Left ventricle myocardium inferior (tissue), 1 donor: Measurements from ENCODE around the gene DMRTB1. TPM values are rescaled to one million over a fixed set of nuclear protein-coding genes. Genes with fewer than 3 reads are reported as not detected.

Source experiments
- DNase-seq: peaks from one replicate; pipeline ENCODE4 v3.0.0-alpha.2; 2020
- H3K27ac ChIP-seq: fragments of 200-600 bp; replicated peaks from 2 replicates; pipeline ENCODE4 v1.8.0; 2021
- H3K27me3 ChIP-seq: fragments of 200-600 bp; 2 replicates; pipeline ENCODE4 v1.8.0; 2021; ENCODE audit warnings: low read depth
- H3K36me3 ChIP-seq: fragments of 200-600 bp; 2 replicates; pipeline ENCODE4 v1.8.0; 2021
- H3K4me1 ChIP-seq: fragments of 200-600 bp; 2 replicates; pipeline ENCODE4 v1.8.0; 2021
- H3K4me3 ChIP-seq: fragments of 200-600 bp; 2 replicates; pipeline ENCODE4 v1.8.0; 2021; ENCODE audit warnings: mild to moderate bottlenecking, moderate library complexity
- H3K9me3 ChIP-seq: fragments of 200-600 bp; replicated peaks from 2 replicates; pipeline ENCODE4 v1.8.0; 2021
- intact Hi-C: fragments of 100-400 bp; cut with micrococcal nuclease; formaldehyde crosslinking; loops from one replicate; pipeline ENCODE4 v1.11.0; 2022
- total RNA-seq: library from RNA; stranded (reverse); fragmentation: NEBNext Ultra II Directional; extraction: Animal tissue kit (Norgen Biotek cat#: 25700); gene quantifications from one replicate; pipeline ENCODE4 v1.2.1, GENCODE V29; 2021
- TF ChIP-seq, protein P1 (sequence below): fragments of 200-600 bp; IDR thresholded peaks from 2 replicates; pipeline ENCODE4 v1.8.0; 2021; ENCODE audit warnings: antibody characterized with exemption, mild to moderate bottlenecking, borderline replicate concordance
- donor health status: DM: no; HTN: yes; CAD: no; lungs with severe emphysema.

The DMRTB1 gene
- total RNA-seq, 1 donor from 2014 or later = not detected

DNA sequence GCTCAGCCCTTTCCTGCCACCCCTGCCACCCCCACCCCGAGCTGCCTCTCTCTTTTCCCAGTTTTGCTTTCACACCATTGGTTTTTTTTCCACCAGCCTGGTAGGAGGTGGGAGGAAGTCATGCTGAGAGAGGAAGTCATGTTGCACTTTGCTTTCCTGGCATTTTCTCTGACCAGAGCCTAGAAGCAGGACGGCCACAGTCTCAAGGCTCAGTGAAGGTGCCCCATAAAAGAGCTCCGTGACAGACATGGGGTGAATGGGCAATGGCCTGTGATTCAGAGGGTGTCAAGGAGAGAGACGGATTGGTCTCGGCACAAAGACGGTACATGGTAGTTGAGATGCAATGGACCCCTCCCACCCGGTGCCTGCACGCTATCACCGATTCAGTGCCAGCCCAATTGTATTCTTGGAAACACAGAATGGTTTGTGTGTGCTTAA lies 42.1 kb upstream of the DMRTB1 start:
- DNase-seq = no peak
- no peaks in the 10 kb centered on the region for H3K36me3 ChIP-seq
- H3K27me3 ChIP-seq = peaks cover 52% of the 10 kb centered on the region
- TF ChIP-seq, protein P1, sequence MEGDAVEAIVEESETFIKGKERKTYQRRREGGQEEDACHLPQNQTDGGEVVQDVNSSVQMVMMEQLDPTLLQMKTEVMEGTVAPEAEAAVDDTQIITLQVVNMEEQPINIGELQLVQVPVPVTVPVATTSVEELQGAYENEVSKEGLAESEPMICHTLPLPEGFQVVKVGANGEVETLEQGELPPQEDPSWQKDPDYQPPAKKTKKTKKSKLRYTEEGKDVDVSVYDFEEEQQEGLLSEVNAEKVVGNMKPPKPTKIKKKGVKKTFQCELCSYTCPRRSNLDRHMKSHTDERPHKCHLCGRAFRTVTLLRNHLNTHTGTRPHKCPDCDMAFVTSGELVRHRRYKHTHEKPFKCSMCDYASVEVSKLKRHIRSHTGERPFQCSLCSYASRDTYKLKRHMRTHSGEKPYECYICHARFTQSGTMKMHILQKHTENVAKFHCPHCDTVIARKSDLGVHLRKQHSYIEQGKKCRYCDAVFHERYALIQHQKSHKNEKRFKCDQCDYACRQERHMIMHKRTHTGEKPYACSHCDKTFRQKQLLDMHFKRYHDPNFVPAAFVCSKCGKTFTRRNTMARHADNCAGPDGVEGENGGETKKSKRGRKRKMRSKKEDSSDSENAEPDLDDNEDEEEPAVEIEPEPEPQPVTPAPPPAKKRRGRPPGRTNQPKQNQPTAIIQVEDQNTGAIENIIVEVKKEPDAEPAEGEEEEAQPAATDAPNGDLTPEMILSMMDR = no peak
- no peak overlapping the region for H3K27ac ChIP-seq
- intact Hi-C loops = no loop called here
- peaks cover 9% of the 10 kb centered on the region for H3K9me3 ChIP-seq
- H3K4me1 ChIP-seq = no peaks in the 10 kb centered on the region
- no peak overlapping the region for H3K4me3 ChIP-seq

DNA sequence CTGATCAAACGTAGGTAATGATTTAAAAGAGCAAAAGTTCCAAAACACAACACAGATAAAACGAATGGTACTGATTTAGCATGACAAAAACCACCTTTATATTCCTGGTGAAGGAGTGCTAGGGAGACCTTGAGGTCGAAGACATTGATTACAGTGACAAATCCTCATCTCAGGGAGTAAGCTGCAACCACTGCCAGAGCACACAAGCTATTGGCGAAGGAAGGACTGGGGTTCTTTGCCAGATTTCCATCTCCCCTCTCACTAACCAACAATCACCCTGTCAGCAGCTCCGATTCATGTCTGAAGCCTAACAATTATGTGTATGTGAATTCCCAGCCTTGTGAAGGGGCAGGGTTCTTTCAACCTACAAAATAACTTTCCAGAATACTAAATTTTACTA lies 40.2 kb upstream of the DMRTB1 start:
- Histone ChIP-seq H3K27me3 (peaks cover 53% of the 10 kb centered on the region), H3K27ac (no peak overlapping the region), H3K4me3 (no peak overlapping the region), H3K9me3 (peaks cover 9% of the 10 kb centered on the region), H3K36me3 (no peaks in the 10 kb centered on the region), H3K4me1 (no peaks in the 10 kb centered on the region)
- intact Hi-C loops = no loop called here
- TF ChIP-seq, protein P1 = no peak
- no peak for DNase-seq

DNA sequence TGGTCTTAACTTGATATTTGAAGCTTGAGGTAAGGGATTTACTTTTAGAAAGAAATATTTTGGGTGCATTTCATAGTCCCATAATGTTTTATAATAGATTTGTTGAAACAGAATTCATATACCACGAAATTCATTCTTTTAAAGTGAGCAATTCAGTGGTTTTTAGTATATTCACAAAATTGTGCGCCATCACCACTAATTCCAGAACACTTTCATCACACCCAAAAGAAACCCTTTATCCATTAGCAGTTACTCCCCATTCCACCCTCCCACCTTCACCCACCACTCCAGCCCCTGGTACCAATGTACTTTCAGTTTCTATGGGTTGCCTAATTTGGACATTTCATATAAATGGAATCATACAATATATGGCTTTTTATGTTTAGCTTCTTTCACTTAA lies 38.9 kb upstream of the DMRTB1 start:
- no peak for DNase-seq
- TF ChIP-seq, protein P1 = no peak
- H3K36me3 ChIP-seq = no peaks in the 10 kb centered on the region
- H3K9me3 ChIP-seq = peaks cover 9% of the 10 kb centered on the region
- H3K27ac ChIP-seq = no peak overlapping the region
- H3K4me1 ChIP-seq = no peaks in the 10 kb centered on the region
- intact Hi-C loops = no loop called here
- H3K4me3 ChIP-seq = no peak overlapping the region
- peaks cover 64% of the 10 kb centered on the region for H3K27me3 ChIP-seq

DNA sequence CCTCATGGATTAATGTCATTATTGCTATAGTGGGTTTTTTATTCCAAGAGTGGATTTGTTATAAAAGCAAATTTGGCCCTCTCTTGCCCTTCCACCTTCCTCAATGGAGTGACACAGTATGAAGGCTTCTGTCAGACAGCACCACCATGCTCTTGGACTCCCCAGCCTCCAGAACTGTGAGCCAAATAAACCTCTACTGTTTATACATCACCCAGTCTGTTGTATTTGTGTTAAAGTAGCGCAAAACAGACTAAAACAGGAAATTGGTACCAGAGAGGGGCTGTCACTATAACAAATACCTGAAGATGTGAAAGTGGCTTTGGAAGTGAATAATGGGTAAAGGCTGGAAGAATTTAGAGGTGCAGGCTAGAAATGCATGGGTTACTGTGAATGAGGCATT lies 38.0 kb upstream of the DMRTB1 start:
- Histone ChIP-seq H3K36me3 (no peaks in the 10 kb centered on the region), H3K4me1 (no peaks in the 10 kb centered on the region), H3K27ac (no peak overlapping the region), H3K4me3 (no peak overlapping the region), H3K9me3 (peaks cover 9% of the 10 kb centered on the region), H3K27me3 (peaks cover 64% of the 10 kb centered on the region)
- TF ChIP-seq, protein P1 = no peak
- intact Hi-C loops = no loop called here
- no peak for DNase-seq

DNA sequence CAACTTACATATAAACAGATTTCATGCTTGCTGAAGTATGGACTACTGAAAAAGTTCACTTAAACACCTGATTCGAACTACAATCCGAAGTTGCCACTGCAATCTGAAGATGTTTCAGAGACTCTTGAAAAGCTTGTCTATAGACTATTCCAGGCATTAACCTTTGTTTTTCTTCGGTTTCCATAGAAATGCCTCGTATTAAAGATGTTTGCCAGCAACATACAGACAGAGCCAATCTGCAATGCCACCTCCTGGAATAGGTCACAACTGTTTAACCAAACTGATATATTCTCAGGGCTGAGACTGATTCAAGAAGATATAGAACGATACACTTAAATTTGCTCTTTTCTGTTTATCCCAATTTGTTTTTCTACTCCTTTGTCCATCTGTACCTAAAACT lies 28.9 kb upstream of the DMRTB1 start:
- Histone ChIP-seq H3K27me3 (peaks cover 53% of the 10 kb centered on the region), H3K27ac (no peak overlapping the region), H3K36me3 (no peaks in the 10 kb centered on the region), H3K4me3 (no peak overlapping the region), H3K4me1 (no peaks in the 10 kb centered on the region), H3K9me3 (no peaks in the 10 kb centered on the region)
- no peak for DNase-seq
- TF ChIP-seq, protein P1 = no peak
- intact Hi-C loops = no loop called here

DNA sequence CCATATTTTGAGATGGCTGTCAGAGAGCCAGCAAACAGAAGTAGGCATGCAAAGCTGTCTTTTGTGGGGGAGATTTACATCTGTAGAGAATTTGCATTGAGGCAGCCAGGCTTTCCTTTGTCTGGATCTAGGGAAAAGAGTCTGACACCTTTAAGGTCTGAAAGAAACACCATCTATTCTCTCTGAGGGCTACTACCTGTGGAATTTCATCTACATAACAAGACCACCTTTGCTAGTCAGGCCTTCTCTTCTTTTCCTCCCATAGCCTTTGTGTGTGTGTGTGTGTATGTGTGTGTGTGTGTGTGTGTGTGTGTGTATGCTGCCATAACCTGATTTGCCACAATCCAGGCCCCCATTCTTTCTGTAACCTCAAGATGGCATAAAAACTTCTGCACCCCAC lies 28.4 kb upstream of the DMRTB1 start:
- TF ChIP-seq, protein P1 = no peak
- Histone ChIP-seq H3K9me3 (no peaks in the 10 kb centered on the region), H3K4me3 (no peak overlapping the region), H3K4me1 (no peaks in the 10 kb centered on the region), H3K27ac (no peak overlapping the region), H3K27me3 (peaks cover 58% of the 10 kb centered on the region), H3K36me3 (no peaks in the 10 kb centered on the region)
- DNase-seq = no peak
- intact Hi-C loops = no loop called here
